NB4 (cell line): ENCODE results near the gene RAPGEF6.
A peak's percentile ranks its signal among the peaks of the same experiment; 100 is the strongest.

Source experiments
- DNase-seq: peaks from one replicate; pipeline ENCODE4 v3.0.0; 2010; ENCODE audit warnings: low read depth
- H3K4me3 ChIP-seq: one replicate; pipeline ENCODE4 v1.5.1; 2011; ENCODE audit warnings: mild to moderate bottlenecking, low read depth, low read length, moderate library complexity
- MYC ChIP-seq: IDR thresholded peaks from 2 replicates; pipeline ENCODE4 v1.6.1; 2011; ENCODE audit warnings: low read depth, low read length
- POLR2A ChIP-seq: IDR thresholded peaks from 2 replicates; pipeline ENCODE4 v1.6.1; 2011; ENCODE audit warnings: mild to moderate bottlenecking; ENCODE audit not compliant: insufficient read length; ENCODE audit errors: extremely low read depth
- TF ChIP-seq, protein P1 (sequence below): IDR thresholded peaks from one replicate; pipeline ENCODE4 v1.5.1; 2012; ENCODE audit warnings: low read depth, low read length
- TF ChIP-seq, protein P2 (sequence below): IDR thresholded peaks from 2 replicates; pipeline ENCODE4 v1.6.1; 2011; ENCODE audit warnings: low read depth, low read length

The RAPGEF6 gene

GRCh38 chr5:131541762-131542161, 93.3 kb downstream of the RAPGEF6 start:
- H3K4me3 ChIP-seq = no peak overlapping the region
- no peak for DNase-seq
- no peak for TF ChIP-seq MYC
- no peak for TF ChIP-seq POLR2A

GRCh38 chr5:131541071-131541470, 94.0 kb downstream of the RAPGEF6 start:
- no peak for TF ChIP-seq MYC
- TF ChIP-seq, protein P1, sequence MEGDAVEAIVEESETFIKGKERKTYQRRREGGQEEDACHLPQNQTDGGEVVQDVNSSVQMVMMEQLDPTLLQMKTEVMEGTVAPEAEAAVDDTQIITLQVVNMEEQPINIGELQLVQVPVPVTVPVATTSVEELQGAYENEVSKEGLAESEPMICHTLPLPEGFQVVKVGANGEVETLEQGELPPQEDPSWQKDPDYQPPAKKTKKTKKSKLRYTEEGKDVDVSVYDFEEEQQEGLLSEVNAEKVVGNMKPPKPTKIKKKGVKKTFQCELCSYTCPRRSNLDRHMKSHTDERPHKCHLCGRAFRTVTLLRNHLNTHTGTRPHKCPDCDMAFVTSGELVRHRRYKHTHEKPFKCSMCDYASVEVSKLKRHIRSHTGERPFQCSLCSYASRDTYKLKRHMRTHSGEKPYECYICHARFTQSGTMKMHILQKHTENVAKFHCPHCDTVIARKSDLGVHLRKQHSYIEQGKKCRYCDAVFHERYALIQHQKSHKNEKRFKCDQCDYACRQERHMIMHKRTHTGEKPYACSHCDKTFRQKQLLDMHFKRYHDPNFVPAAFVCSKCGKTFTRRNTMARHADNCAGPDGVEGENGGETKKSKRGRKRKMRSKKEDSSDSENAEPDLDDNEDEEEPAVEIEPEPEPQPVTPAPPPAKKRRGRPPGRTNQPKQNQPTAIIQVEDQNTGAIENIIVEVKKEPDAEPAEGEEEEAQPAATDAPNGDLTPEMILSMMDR = no peak
- TF ChIP-seq, protein P2, sequence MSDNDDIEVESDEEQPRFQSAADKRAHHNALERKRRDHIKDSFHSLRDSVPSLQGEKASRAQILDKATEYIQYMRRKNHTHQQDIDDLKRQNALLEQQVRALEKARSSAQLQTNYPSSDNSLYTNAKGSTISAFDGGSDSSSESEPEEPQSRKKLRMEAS = no peak
- TF ChIP-seq POLR2A = no peak
- no peak overlapping the region for H3K4me3 ChIP-seq
- no peak for DNase-seq

GRCh38 chr5:131539251-131539650, 95.8 kb downstream of the RAPGEF6 start:
- TF ChIP-seq POLR2A (no peak), MYC (no peak)
- TF ChIP-seq, protein P2 = no peak
- TF ChIP-seq, protein P1 = no peak
- DNase-seq = no peak
- H3K4me3 ChIP-seq = no peak overlapping the region

GRCh38 chr5:131538177-131538593, 96.8 kb downstream of the RAPGEF6 start:
- no peak overlapping the region for H3K4me3 ChIP-seq
- TF ChIP-seq, protein P1 = no peak
- TF ChIP-seq POLR2A = no peak
- TF ChIP-seq, protein P2 = no peak
- TF ChIP-seq MYC = no peak
- DNase-seq = peak; percentile 79

DNA sequence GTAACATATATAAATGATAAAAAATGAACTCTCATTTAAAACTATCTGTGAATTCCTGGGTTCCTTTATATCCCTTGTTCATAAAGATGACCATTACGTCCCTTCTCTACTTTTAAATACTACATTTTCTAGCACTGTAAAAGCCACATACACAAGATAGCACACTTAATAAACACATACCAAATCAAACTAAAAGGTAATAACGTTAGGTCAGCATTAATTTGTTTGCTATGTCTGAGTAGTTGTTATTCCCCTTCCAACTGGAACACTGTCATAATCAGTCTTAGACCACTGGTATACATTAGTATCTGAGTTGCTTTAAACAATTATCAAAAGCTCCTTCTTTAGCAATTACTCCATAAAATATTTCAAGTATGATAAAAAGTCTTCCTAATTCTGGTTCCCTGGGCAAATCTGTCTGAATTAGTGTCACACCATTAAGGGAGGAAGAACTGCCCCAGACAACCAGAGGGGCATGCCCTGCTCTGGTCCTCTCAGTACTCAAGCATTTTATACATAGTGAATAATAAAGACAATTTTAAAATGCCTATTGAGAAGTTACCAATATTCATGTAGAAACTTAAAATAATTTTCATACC, 98.1 kb downstream of the RAPGEF6 start:
- no peak overlapping the region for H3K4me3 ChIP-seq
- TF ChIP-seq, protein P1 = no peak
- TF ChIP-seq POLR2A (no peak), MYC (no peak)
- DNase-seq = no peak

GRCh38 chr5:131536211-131536826, 98.7 kb downstream of the RAPGEF6 start:
- peak; percentile 72 for DNase-seq
- TF ChIP-seq, protein P1 = no peak
- TF ChIP-seq, protein P2 = no peak
- TF ChIP-seq POLR2A (no peak), MYC (peak; percentile 33; the same call in 1 of the 2 replicates)
- H3K4me3 ChIP-seq = no peak overlapping the region
